H9 (cell line): ENCODE results near the gene SV2C. TPM values are rescaled to one million over a fixed set of nuclear protein-coding genes. Genes with fewer than 3 reads are reported as not detected.
A peak's percentile ranks its signal among the peaks of the same experiment; 100 is the strongest.

ENCODE experiments used
- DNase-seq: peaks from one replicate; pipeline ENCODE4 v3.0.0-alpha.2; 2017
- H2AFZ ChIP-seq: one replicate; pipeline ENCODE4 v1.6.1; 2013; ENCODE audit warnings: mild to moderate bottlenecking, low read length, control low read depth, moderate library complexity
- H2AK5ac ChIP-seq: 2 replicates; pipeline ENCODE4 v1.6.1; 2013; ENCODE audit warnings: low read length, control low read depth, mixed read lengths; ENCODE audit not compliant: insufficient read length
- H2BK120ac ChIP-seq: one replicate; pipeline ENCODE4 v1.6.1; 2013; ENCODE audit warnings: low read depth, mild to moderate bottlenecking, low read length, control low read depth, inconsistent platforms; ENCODE audit not compliant: poor library complexity, severe bottlenecking
- H2BK12ac ChIP-seq: 2 replicates; pipeline ENCODE4 v1.6.1; 2013; ENCODE audit warnings: low read length, control low read depth, mixed read lengths, low read depth; ENCODE audit not compliant: insufficient read length
- H2BK15ac ChIP-seq: 2 replicates; pipeline ENCODE4 v1.6.1; 2013; ENCODE audit warnings: low read depth, low read length, control low read depth
- H2BK20ac ChIP-seq: one replicate; pipeline ENCODE4 v1.6.1; 2013; ENCODE audit warnings: low read depth, mild to moderate bottlenecking, low read length, control low read depth, inconsistent platforms; ENCODE audit not compliant: poor library complexity, severe bottlenecking
- H2BK5ac ChIP-seq: 2 replicates; pipeline ENCODE4 v1.6.1; 2013; ENCODE audit warnings: low read length, control low read depth, mixed read lengths; ENCODE audit not compliant: insufficient read length
- H3K14ac ChIP-seq: 2 replicates; pipeline ENCODE4 v1.6.1; 2013; ENCODE audit warnings: low read length, control low read depth; ENCODE audit not compliant: insufficient read depth
- H3K18ac ChIP-seq: 2 replicates; pipeline ENCODE4 v1.6.1; 2013; ENCODE audit warnings: low read depth, mild to moderate bottlenecking, mixed read lengths, low read length, control low read depth; ENCODE audit not compliant: insufficient read length
- H3K23ac ChIP-seq: 2 replicates; pipeline ENCODE4 v1.6.1; 2013; ENCODE audit warnings: low read length, control low read depth, mixed read lengths, low read depth; ENCODE audit not compliant: insufficient read length
- H3K23me2 ChIP-seq: 2 replicates; pipeline ENCODE4 v1.6.1; 2013; ENCODE audit warnings: low read depth, mild to moderate bottlenecking, mixed read lengths, low read length, control low read depth; ENCODE audit not compliant: insufficient read length, poor library complexity, severe bottlenecking
- H3K27ac ChIP-seq: 2 replicates; pipeline ENCODE4 v1.5.1; 2013; ENCODE audit warnings: low read length, control low read depth, mixed read lengths, low read depth; ENCODE audit not compliant: insufficient read length
- H3K27me3 ChIP-seq: 2 replicates; pipeline ENCODE4 v1.6.1; 2013; ENCODE audit warnings: low read length, control low read depth, inconsistent platforms; ENCODE audit not compliant: insufficient read depth
- H3K4ac ChIP-seq: 2 replicates; pipeline ENCODE4 v1.6.1; 2013; ENCODE audit warnings: low read depth, mild to moderate bottlenecking, control low read depth, inconsistent platforms, low read length, moderate library complexity
- H3K4me1 ChIP-seq: 2 replicates; pipeline ENCODE4 v1.6.1; 2013; ENCODE audit warnings: low read length, control low read depth, inconsistent platforms; ENCODE audit not compliant: insufficient read depth
- H3K4me2 ChIP-seq: 2 replicates; pipeline ENCODE4 v1.6.1; 2013; ENCODE audit warnings: low read length, control low read depth, mixed read lengths; ENCODE audit not compliant: insufficient read length, insufficient read depth
- H3K56ac ChIP-seq: 2 replicates; pipeline ENCODE4 v1.6.1; 2013; ENCODE audit warnings: low read depth, mild to moderate bottlenecking, mixed read lengths, low read length, control low read depth; ENCODE audit not compliant: insufficient read length
- H3K79me1 ChIP-seq: 2 replicates; pipeline ENCODE4 v1.6.1; 2013; ENCODE audit warnings: low read depth, mild to moderate bottlenecking, moderate library complexity, low read length, control low read depth, inconsistent platforms; ENCODE audit not compliant: insufficient read depth, poor library complexity, severe bottlenecking
- H3K79me2 ChIP-seq: 2 replicates; pipeline ENCODE4 v1.6.1; 2013; ENCODE audit warnings: low read length, control low read depth, inconsistent platforms; ENCODE audit not compliant: insufficient read depth
- H3K9ac ChIP-seq: 2 replicates; pipeline ENCODE4 v1.6.1; 2013; ENCODE audit warnings: low read length, control low read depth, mixed read lengths; ENCODE audit not compliant: insufficient read length; ENCODE audit errors: extremely low read depth
- H3K9me3 ChIP-seq: one replicate; pipeline ENCODE4 v1.6.1; 2013; ENCODE audit warnings: low read depth, low read length, inconsistent platforms; ENCODE audit not compliant: control insufficient read depth
- H3T11ph ChIP-seq: one replicate; pipeline ENCODE4 v1.6.1; 2013; ENCODE audit warnings: mild to moderate bottlenecking, low read length, control low read depth, inconsistent platforms
- H4K20me1 ChIP-seq: one replicate; pipeline ENCODE4 v1.6.1; 2013; ENCODE audit not compliant: control insufficient read depth, insufficient read length, insufficient read depth
- H4K5ac ChIP-seq: 2 replicates; pipeline ENCODE4 v1.6.1; 2013; ENCODE audit warnings: low read depth, mild to moderate bottlenecking, mixed read lengths, low read length, control low read depth; ENCODE audit not compliant: insufficient read length
- H4K8ac ChIP-seq: replicated peaks from 2 replicates; pipeline ENCODE4 v1.6.1; 2013; ENCODE audit warnings: low read length, control low read depth, mixed read lengths, low read depth; ENCODE audit not compliant: insufficient read length
- H4K91ac ChIP-seq: 2 replicates; pipeline ENCODE4 v1.6.1; 2013; ENCODE audit warnings: low read depth, mild to moderate bottlenecking, moderate library complexity, mixed read lengths, low read length, control low read depth; ENCODE audit not compliant: insufficient read length
- H3K27ac Mint-ChIP-seq, 3 experiments: 2 replicates in 2 of 3; 3 replicates in 1 of 3; pipeline ENCODE4 v1.8.0; 2020 to 2021; ENCODE audit warnings: mixed read lengths in 3 of 3, mild to moderate bottlenecking in 1 of 3, moderate library complexity in 1 of 3
- H3K27me3 Mint-ChIP-seq: 2 replicates; pipeline ENCODE4 v1.8.0; 2021; ENCODE audit warnings: low read depth, mild to moderate bottlenecking, moderate library complexity, mixed read lengths
- H3K36me3 Mint-ChIP-seq, 3 experiments: 2 replicates in 2 of 3; 3 replicates in 1 of 3; pipeline ENCODE4 v1.8.0; 2020 to 2021; ENCODE audit warnings: low read depth in 3 of 3, mixed read lengths in 3 of 3; ENCODE audit not compliant: insufficient read depth in 1 of 3
- H3K4me1 Mint-ChIP-seq, 2 experiments: 2 replicates each; pipeline ENCODE4 v1.8.0; 2020; ENCODE audit warnings: mixed read lengths in 2 of 2
- H3K4me3 Mint-ChIP-seq, 2 experiments: 2 replicates in 1 of 2; 3 replicates in 1 of 2; pipeline ENCODE4 v1.8.0; 2020 to 2021; ENCODE audit warnings: mild to moderate bottlenecking in 2 of 2, mixed read lengths in 2 of 2, moderate library complexity in 1 of 2
- H3K9me3 Mint-ChIP-seq, 2 experiments: 2 replicates in 1 of 2; 3 replicates in 1 of 2; pipeline ENCODE4 v1.8.0; 2020; ENCODE audit warnings: mild to moderate bottlenecking in 2 of 2, mixed read lengths in 2 of 2, moderate library complexity in 1 of 2
- WGBS: extraction: QIAGEN DNeasy Blood & Tissue Kit; methylation state at CpG from one replicate; pipeline ENCODE4 v1.1.7; 2013; ENCODE audit warnings: missing lambda C conversion rate, low lambda C conversion rate, mixed read lengths; ENCODE audit not compliant: insufficient read length; ENCODE audit errors: extremely low coverage; 5-methylcytosine and 5-hydroxymethylcytosine counted together
- total RNA-seq: library from RNA; stranded (reverse); gene quantifications from 2 replicates; pipeline ENCODE4 v1.2.1, GENCODE V29; 2021
- TF ChIP-seq, protein P1 (sequence below): fragments of 200-600 bp; sonication (generic); conservative IDR thresholded peaks from 3 replicates; pipeline ENCODE4 v1.8.0; 2021; ENCODE audit warnings: antibody characterized with exemption, mild to moderate bottlenecking

The SV2C gene
- total RNA-seq, 1 experiment from 2014 or later = 0.09 TPM

DNA sequence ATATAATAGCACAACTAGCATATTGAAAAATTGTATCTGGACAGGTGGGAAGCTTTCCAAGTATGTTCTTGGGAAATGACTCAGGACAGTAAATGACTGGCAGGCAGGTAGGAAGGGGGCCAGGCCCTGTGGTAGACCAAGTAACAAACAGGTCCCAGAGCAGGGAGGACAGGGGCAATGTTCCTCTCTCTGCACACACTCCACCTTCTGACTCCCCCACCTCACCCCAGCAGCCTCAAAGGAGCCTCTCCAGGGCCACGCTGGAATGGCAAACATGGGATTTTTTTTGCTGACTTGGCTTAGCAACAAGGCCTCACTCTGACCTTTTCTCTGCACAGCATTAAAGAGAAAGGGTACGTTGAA lies 288.8 kb downstream of the SV2C start:
- H3K4me2 ChIP-seq = no peak overlapping the region
- H3K9ac ChIP-seq = no peak overlapping the region
- H4K8ac ChIP-seq = no peak overlapping the region
- Mint-ChIP-seq H3K36me3 (no peaks in the 10 kb centered on the region; a peak in 1 of 7 replicates), H3K4me3 (no peak overlapping the region), H3K4me1 (peaks cover 10 to 13% of the 10 kb centered on the region in 2 experiments), H3K9me3 (no peaks in the 10 kb centered on the region), H3K27ac (no peak overlapping the region), H3K27me3 (no peaks in the 10 kb centered on the region)
- no peaks in the 10 kb centered on the region for H3K4me1 ChIP-seq
- H3K18ac ChIP-seq = no peak overlapping the region
- DNase-seq = no peak
- TF ChIP-seq, protein P1, sequence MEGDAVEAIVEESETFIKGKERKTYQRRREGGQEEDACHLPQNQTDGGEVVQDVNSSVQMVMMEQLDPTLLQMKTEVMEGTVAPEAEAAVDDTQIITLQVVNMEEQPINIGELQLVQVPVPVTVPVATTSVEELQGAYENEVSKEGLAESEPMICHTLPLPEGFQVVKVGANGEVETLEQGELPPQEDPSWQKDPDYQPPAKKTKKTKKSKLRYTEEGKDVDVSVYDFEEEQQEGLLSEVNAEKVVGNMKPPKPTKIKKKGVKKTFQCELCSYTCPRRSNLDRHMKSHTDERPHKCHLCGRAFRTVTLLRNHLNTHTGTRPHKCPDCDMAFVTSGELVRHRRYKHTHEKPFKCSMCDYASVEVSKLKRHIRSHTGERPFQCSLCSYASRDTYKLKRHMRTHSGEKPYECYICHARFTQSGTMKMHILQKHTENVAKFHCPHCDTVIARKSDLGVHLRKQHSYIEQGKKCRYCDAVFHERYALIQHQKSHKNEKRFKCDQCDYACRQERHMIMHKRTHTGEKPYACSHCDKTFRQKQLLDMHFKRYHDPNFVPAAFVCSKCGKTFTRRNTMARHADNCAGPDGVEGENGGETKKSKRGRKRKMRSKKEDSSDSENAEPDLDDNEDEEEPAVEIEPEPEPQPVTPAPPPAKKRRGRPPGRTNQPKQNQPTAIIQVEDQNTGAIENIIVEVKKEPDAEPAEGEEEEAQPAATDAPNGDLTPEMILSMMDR = no peak
- H2BK12ac ChIP-seq = no peak overlapping the region
- no peak overlapping the region for H4K91ac ChIP-seq
- no peak overlapping the region for H3K23ac ChIP-seq
- peak overlapping the region; percentile 8; the same call in 1 of the 2 replicates for H3K14ac ChIP-seq
- no peaks in the 10 kb centered on the region for H3K9me3 ChIP-seq
- H2BK120ac ChIP-seq = no peak overlapping the region
- H3K27me3 ChIP-seq = no peaks in the 10 kb centered on the region
- no peak overlapping the region for H3K56ac ChIP-seq
- WGBS = no CpG with 5 or more reads among the region's 2 CpGs
- no peak overlapping the region for H2BK15ac ChIP-seq
- H2AK5ac ChIP-seq = no peak overlapping the region
- H3K27ac ChIP-seq = no peak overlapping the region
- H4K5ac ChIP-seq = no peak overlapping the region
- H2BK20ac ChIP-seq = no peak overlapping the region
- H4K20me1 ChIP-seq = no peaks in the 10 kb centered on the region
- H3K23me2 ChIP-seq = no peaks in the 10 kb centered on the region
- no peak overlapping the region for H2AFZ ChIP-seq
- no peak overlapping the region for H2BK5ac ChIP-seq
- H3K4ac ChIP-seq = no peak overlapping the region
- H3K79me2 ChIP-seq = no peaks in the 10 kb centered on the region
- no peaks in the 10 kb centered on the region for H3K79me1 ChIP-seq
- H3T11ph ChIP-seq = no peak overlapping the region
